Erythroblast (primary cell): ENCODE results near the gene PPFIA2.

Experiments used
- GATA1 ChIP-seq: IDR thresholded peaks from 2 replicates; pipeline ENCODE4 v1.6.1; 2011; ENCODE audit warnings: low read depth, mild to moderate bottlenecking, control low read depth, low read length, moderate library complexity
- POLR2A ChIP-seq: IDR thresholded peaks from 2 replicates; pipeline ENCODE4 v1.6.1; 2011; ENCODE audit warnings: mild to moderate bottlenecking, low read length

DNA sequence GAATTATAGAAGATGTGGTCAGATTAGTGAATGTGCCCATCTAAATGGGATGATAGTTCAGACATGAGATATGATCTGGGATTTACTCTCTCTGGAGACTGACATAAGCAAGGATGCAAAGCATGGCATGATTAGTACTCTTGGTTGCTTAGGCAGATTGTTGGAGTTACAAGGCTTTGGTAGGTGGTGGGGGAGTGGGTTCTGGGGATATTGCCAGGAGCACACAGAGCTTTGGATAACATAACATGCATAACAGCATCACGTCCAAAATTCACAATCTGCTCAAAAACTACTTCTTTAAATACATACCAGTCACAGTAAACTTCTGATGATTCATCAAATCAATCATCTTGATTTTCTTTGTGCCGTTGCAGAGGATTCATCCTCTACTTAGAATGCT lies 393.9 kb downstream of the PPFIA2 start:
- TF ChIP-seq POLR2A = no peak
- no peak for TF ChIP-seq GATA1
